Stimulated activated CD8-positive, alpha-beta memory T cell treated with anti-CD3 and anti-CD28 coated beads, Interleukin-7, amount 100 ng/mL, for 4 hours (primary cell): ENCODE results near the gene TSPEAR.

Experiments used
- DNase-seq, 2 donors: peaks; one replicate each; pipeline ENCODE4 v3.0.0-alpha.2; 2020; ENCODE audit warnings: low read depth in 2 of 2

Gene TSPEAR

GRCh38 chr21:44740742-44741141 is 29.4 kb upstream of the TSPEAR start:
- DNase-seq, result no peak

GRCh38 chr21:44739316-44739715 is 27.9 kb upstream of the TSPEAR start:
- no peak for DNase-seq

- DNase-seq, result no peak
Measured at GRCh38 chr21:44738621-44739020, 27.2 kb upstream of the TSPEAR start.

- no peak for DNase-seq
Measured at GRCh38 chr21:44737706-44738354, 26.5 kb upstream of the TSPEAR start.

- DNase-seq, result no peak
Measured at GRCh38 chr21:44736291-44737004, 25.1 kb upstream of the TSPEAR start.

- DNase-seq, result no peak
Measured at GRCh38 chr21:44735821-44736220, 24.4 kb upstream of the TSPEAR start.

- no peak for DNase-seq
Measured at GRCh38 chr21:44734841-44735240, 23.5 kb upstream of the TSPEAR start.

- DNase-seq, result no peak
Measured at GRCh38 chr21:44734026-44734745, 22.8 kb upstream of the TSPEAR start.

GRCh38 chr21:44732956-44733355 is 21.6 kb upstream of the TSPEAR start:
- no peak for DNase-seq

GRCh38 chr21:44732263-44732662 is 20.9 kb upstream of the TSPEAR start:
- no peak for DNase-seq

GRCh38 chr21:44730951-44731579 is 19.7 kb upstream of the TSPEAR start:
- no peak for DNase-seq

- DNase-seq, result no peak
Measured at GRCh38 chr21:44730028-44730395, 18.6 kb upstream of the TSPEAR start.

- DNase-seq, result no peak
Measured at GRCh38 chr21:44729336-44730027, 18.1 kb upstream of the TSPEAR start.

- no peak for DNase-seq
Measured at GRCh38 chr21:44728716-44729115, 17.3 kb upstream of the TSPEAR start.

GRCh38 chr21:44727757-44728156 is 16.4 kb upstream of the TSPEAR start:
- DNase-seq, result no peak

- DNase-seq, result no peak
Measured at GRCh38 chr21:44727321-44727720, 15.9 kb upstream of the TSPEAR start.

GRCh38 chr21:44726826-44727225 is 15.5 kb upstream of the TSPEAR start:
- no peak for DNase-seq

- DNase-seq, result no peak
Measured at GRCh38 chr21:44724926-44725325, 13.6 kb upstream of the TSPEAR start.

GRCh38 chr21:44724196-44724595 is 12.8 kb upstream of the TSPEAR start:
- DNase-seq, result no peak

- no peak for DNase-seq
Measured at GRCh38 chr21:44723177-44724131, 12.1 kb upstream of the TSPEAR start.

GRCh38 chr21:44722731-44723130 is 11.4 kb upstream of the TSPEAR start:
- DNase-seq, result no peak
